Astrocyte (in vitro differentiated cells and primary cell): ENCODE measurements around the gene SAP30BP. TPM values are rescaled to one million over a fixed set of nuclear protein-coding genes. Genes with fewer than 3 reads are reported as not detected.

Experiments
- DNase-seq: peaks from one replicate; pipeline ENCODE4 v3.0.0-alpha.2; 2010; ENCODE audit warnings: low read depth
- FAIRE-seq: peaks from 2 replicates; lab custom pipeline; 2011; peaks lifted over from hg19 to GRCh38; lab: Jason Lieb, UNC
- H2AFZ ChIP-seq: 2 replicates; pipeline ENCODE4 v1.6.0; 2012; ENCODE audit warnings: low read depth, low read length, inconsistent platforms
- H3K27ac ChIP-seq: 2 replicates; pipeline ENCODE4 v1.5.1; 2011; ENCODE audit warnings: low read depth, low read length, inconsistent platforms
- H3K27me3 ChIP-seq: 2 replicates; pipeline ENCODE4 v1.6.0; 2011; ENCODE audit warnings: low read length, inconsistent platforms; ENCODE audit not compliant: insufficient read depth
- H3K36me3 ChIP-seq: 2 replicates; pipeline ENCODE4 v1.5.1; 2011; ENCODE audit warnings: low read length, inconsistent platforms; ENCODE audit not compliant: insufficient read depth
- H3K4me1 ChIP-seq: 2 replicates; pipeline ENCODE4 v1.5.1; 2011; ENCODE audit warnings: low read length, inconsistent platforms; ENCODE audit not compliant: insufficient read depth
- H3K4me2 ChIP-seq: 2 replicates; pipeline ENCODE4 v1.6.0; 2012; ENCODE audit warnings: low read length, inconsistent platforms
- H3K4me3 ChIP-seq: 2 replicates; pipeline ENCODE4 v1.5.1; 2011; ENCODE audit warnings: low read depth, mild to moderate bottlenecking, low read length, inconsistent platforms; ENCODE audit not compliant: insufficient read depth
- H3K79me2 ChIP-seq: 2 replicates; pipeline ENCODE4 v1.6.0; 2012; ENCODE audit warnings: mild to moderate bottlenecking, low read length, inconsistent platforms; ENCODE audit not compliant: insufficient read depth
- H3K9ac ChIP-seq: 2 replicates; pipeline ENCODE4 v1.6.0; 2012; ENCODE audit warnings: mild to moderate bottlenecking, low read length, inconsistent platforms
- H3K9me3 ChIP-seq: 2 replicates; pipeline ENCODE4 v1.5.1; 2012; ENCODE audit warnings: low read depth, mild to moderate bottlenecking, low read length, inconsistent platforms; ENCODE audit not compliant: insufficient read depth
- H4K20me1 ChIP-seq: 2 replicates; pipeline ENCODE4 v1.6.0; 2012; ENCODE audit warnings: low read length, inconsistent platforms; ENCODE audit not compliant: insufficient read depth
- H3K27ac Mint-ChIP-seq: one replicate; pipeline ENCODE4 v1.8.0; 2021; ENCODE audit warnings: mild to moderate bottlenecking, mixed read lengths; ENCODE audit not compliant: unreplicated experiment
- H3K27me3 Mint-ChIP-seq: one replicate; pipeline ENCODE4 v1.8.0; 2021; ENCODE audit warnings: low read depth, mixed read lengths; ENCODE audit not compliant: unreplicated experiment
- H3K36me3 Mint-ChIP-seq: one replicate; pipeline ENCODE4 v1.8.0; 2021; ENCODE audit warnings: low read depth, mixed read lengths; ENCODE audit not compliant: unreplicated experiment
- H3K4me1 Mint-ChIP-seq: one replicate; pipeline ENCODE4 v1.8.0; 2021; ENCODE audit warnings: low read depth, mixed read lengths; ENCODE audit not compliant: unreplicated experiment
- H3K4me3 Mint-ChIP-seq: one replicate; pipeline ENCODE4 v1.8.0; 2021; ENCODE audit warnings: mild to moderate bottlenecking, moderate library complexity, mixed read lengths; ENCODE audit not compliant: unreplicated experiment
- H3K9me3 Mint-ChIP-seq: one replicate; pipeline ENCODE4 v1.8.0; 2021; ENCODE audit warnings: mild to moderate bottlenecking, mixed read lengths; ENCODE audit not compliant: unreplicated experiment
- CTCF ChIP-seq: IDR thresholded peaks from 2 replicates; pipeline ENCODE4 v1.5.1; 2011; ENCODE audit warnings: low read depth, mild to moderate bottlenecking, inconsistent platforms, low read length, moderate library complexity; ENCODE audit not compliant: insufficient read depth
- EZH2 ChIP-seq: IDR thresholded peaks from 2 replicates; pipeline ENCODE4 v1.6.1; 2012; ENCODE audit warnings: mild to moderate bottlenecking, low read length, inconsistent platforms; ENCODE audit not compliant: insufficient read depth
- total RNA-seq: library from RNA; stranded (reverse); gene quantifications from 2 replicates; pipeline ENCODE4 v1.2.1, GENCODE V29; 2021

SAP30BP gene
- total RNA-seq, 1 donor from 2014 or later, result 99.2 TPM

GRCh38 chr17:75749545-75750389 is 82.6 kb downstream of the SAP30BP start:
- H4K20me1 ChIP-seq, result no peaks in the 10 kb centered on the region
- Mint-ChIP-seq H3K4me3 (no peak overlapping the region), H3K9me3 (no peaks in the 10 kb centered on the region), H3K27ac (no peak overlapping the region), H3K4me1 (peaks cover 3% of the 10 kb centered on the region), H3K36me3 (peaks cover 3% of the 10 kb centered on the region), H3K27me3 (peaks cover 6% of the 10 kb centered on the region)
- no peaks in the 10 kb centered on the region for H3K27me3 ChIP-seq
- no peak for TF ChIP-seq EZH2
- TF ChIP-seq CTCF, result peak; percentile 70
- no peaks in the 10 kb centered on the region for H3K9me3 ChIP-seq
- no peak overlapping the region for H3K9ac ChIP-seq
- H3K79me2 ChIP-seq, result no peaks in the 10 kb centered on the region
- peaks cover 4% of the 10 kb centered on the region for H3K4me1 ChIP-seq
- H3K27ac ChIP-seq, result no peak overlapping the region
- H3K4me2 ChIP-seq, result peak overlapping the region; percentile 54
- FAIRE-seq (no peak), DNase-seq (no peak)
- no peak overlapping the region for H3K4me3 ChIP-seq
- H2AFZ ChIP-seq, result peak overlapping the region; percentile 67
- H3K36me3 ChIP-seq, result no peaks in the 10 kb centered on the region

- Histone ChIP-seq H4K20me1 (no peaks in the 10 kb centered on the region), H3K27ac (no peak overlapping the region), H3K79me2 (no peaks in the 10 kb centered on the region), H3K36me3 (no peaks in the 10 kb centered on the region), H3K9ac (no peak overlapping the region), H3K4me1 (peaks cover 4% of the 10 kb centered on the region), H3K9me3 (no peaks in the 10 kb centered on the region), H3K4me3 (no peak overlapping the region), H3K4me2 (no peak overlapping the region), H3K27me3 (no peaks in the 10 kb centered on the region), H2AFZ (no peak overlapping the region)
- Mint-ChIP-seq H3K27me3 (peaks cover 8% of the 10 kb centered on the region), H3K27ac (peak overlapping the region; percentile 20), H3K9me3 (no peaks in the 10 kb centered on the region), H3K4me3 (no peak overlapping the region), H3K4me1 (peaks cover 5% of the 10 kb centered on the region), H3K36me3 (peaks cover 4% of the 10 kb centered on the region)
- FAIRE-seq (no peak), DNase-seq (no peak)
- TF ChIP-seq CTCF, result no peak
- no peak for TF ChIP-seq EZH2
Measured at GRCh38 chr17:75750661-75751423, 83.7 kb downstream of the SAP30BP start.
